K562 (cell line): ENCODE measurements around the gene FOCAD.

Experiments used
- ZNF592 ChIP-seq: fragments of 450-650 bp; IDR thresholded peaks from 2 replicates; pipeline ENCODE4 v1.6.1; 2017; ENCODE audit warnings: antibody characterized with exemption, mild to moderate bottlenecking
- TF ChIP-seq, protein P1 (sequence below): sonication (generic); formaldehyde crosslinking; IDR thresholded peaks from 2 replicates; pipeline ENCODE4 v1.5.0; 2020; ENCODE audit warnings: missing genetic modification reagents

DNA sequence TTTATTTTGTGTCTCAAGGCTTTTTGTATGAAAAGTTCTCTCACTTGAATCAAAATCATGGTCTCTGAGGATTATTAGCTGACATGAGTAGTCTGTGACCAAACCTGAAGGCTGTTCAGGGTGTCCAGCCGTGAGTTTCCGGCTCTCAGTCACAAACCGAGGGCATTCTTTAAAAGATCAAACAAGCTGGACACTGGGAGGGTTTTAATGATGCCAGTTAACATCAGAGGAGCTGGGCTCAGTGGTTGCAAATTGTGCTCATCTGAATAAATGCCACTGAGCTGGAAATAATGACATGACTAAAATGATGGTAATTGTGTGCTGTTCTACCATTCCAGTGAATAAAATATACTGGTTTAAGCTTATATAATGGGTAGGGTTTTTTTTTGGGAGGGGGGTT lies 153.1 kb downstream of the FOCAD start:
- TF ChIP-seq, protein P1, sequence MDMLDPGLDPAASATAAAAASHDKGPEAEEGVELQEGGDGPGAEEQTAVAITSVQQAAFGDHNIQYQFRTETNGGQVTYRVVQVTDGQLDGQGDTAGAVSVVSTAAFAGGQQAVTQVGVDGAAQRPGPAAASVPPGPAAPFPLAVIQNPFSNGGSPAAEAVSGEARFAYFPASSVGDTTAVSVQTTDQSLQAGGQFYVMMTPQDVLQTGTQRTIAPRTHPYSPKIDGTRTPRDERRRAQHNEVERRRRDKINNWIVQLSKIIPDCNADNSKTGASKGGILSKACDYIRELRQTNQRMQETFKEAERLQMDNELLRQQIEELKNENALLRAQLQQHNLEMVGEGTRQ, result no peak
- no peak for TF ChIP-seq ZNF592
